Left lung (tissue), 10 donors: ENCODE data around the gene PPP2R2C. TPM values are rescaled to one million over a fixed set of nuclear protein-coding genes. Genes with fewer than 3 reads are reported as not detected.
A peak's percentile ranks its signal among the peaks of the same experiment; 100 is the strongest.

Source experiments
- ATAC-seq: fragments of 200-7000 bp; cut with Tn5 transposase; one replicate; pipeline ENCODE4 v1.9.1; 2020; ENCODE audit warnings: moderate library complexity
- DNase-seq, 4 donors: peaks; one replicate each; pipeline ENCODE4 v3.0.0-alpha.2; 2013 to 2020
- H3K27ac ChIP-seq, 2 donors: fragments of 200-600 bp; sonication (generic) in 1 of 2; one replicate each; pipeline versions ENCODE4 v1.5.0 to v1.8.0; 2020 to 2021
- H3K27me3 ChIP-seq, 2 donors: fragments of 200-600 bp; sonication (generic) in 1 of 2; one replicate each; pipeline versions ENCODE4 v1.5.0 to v1.8.0; 2020 to 2021
- H3K36me3 ChIP-seq, 2 donors: fragments of 200-600 bp; sonication (generic) in 1 of 2; one replicate each; pipeline versions ENCODE4 v1.5.0 to v1.8.0; 2020 to 2021
- H3K4me1 ChIP-seq, 2 donors: fragments of 200-600 bp; one replicate each; pipeline ENCODE4 v1.8.0; 2021
- H3K4me3 ChIP-seq, 2 donors: fragments of 200-600 bp; sonication (generic) in 1 of 2; one replicate each; pipeline versions ENCODE4 v1.5.0 to v1.8.0; 2020 to 2021; ENCODE audit warnings: mild to moderate bottlenecking in 1 of 2
- H3K9me3 ChIP-seq, 2 donors: fragments of 200-600 bp; sonication (generic) in 1 of 2; one replicate each; pipeline versions ENCODE4 v1.5.0 to v1.8.0; 2020 to 2021
- CTCF ChIP-seq, 2 donors: fragments of 200-600 bp; sonication (generic) in 1 of 2; IDR thresholded peaks; one replicate each; pipeline versions ENCODE4 v1.5.0 to v1.8.0; 2021; ENCODE audit warnings: antibody characterized with exemption in 2 of 2
- intact Hi-C, 2 donors: fragments of 100-400 bp; cut with DNase I; formaldehyde crosslinking; loops; one replicate each; pipeline versions ENCODE4 v1.11.2 to v1.14.2; 2022
- polyA plus RNA-seq, 6 donors: library from polyadenylated mRNA; unstranded; fragments of 120-200 nt; gene quantifications; one replicate each; pipeline ENCODE4 v1.2.1, GENCODE V29; 2013; ENCODE audit not compliant: insufficient read length in 6 of 6
- total RNA-seq, 2 donors: library from RNA; stranded (reverse); fragmentation: NEBNext Ultra II Directional; extraction: Animal tissue kit (Norgen Biotek cat#: 25700); gene quantifications; one replicate each; pipeline ENCODE4 v1.2.1, GENCODE V29; 2021
- donor health status: DM: no; HTN: yes; CAD: no.
- donor health status: DM: no; HTN: no; CAD: no.

The PPP2R2C gene
- total and polyA plus RNA-seq, 8 donors: 0.29 to 0.50 (median 0.43) TPM; not detected in 1

GRCh38 chr4:6329478-6330383, 142.7 kb downstream of the PPP2R2C start:
- H3K27ac ChIP-seq: no peak overlapping the region
- no peak for TF ChIP-seq CTCF (IDR thresholded peaks at IDR 0.05)
- DNase-seq: no peak
- H3K36me3 ChIP-seq: no peaks in the 10 kb centered on the region
- ATAC-seq: no peak
- peaks cover 0 to 9% of the 10 kb centered on the region in 2 donors for H3K4me1 ChIP-seq
- H3K9me3 ChIP-seq: no peaks in the 10 kb centered on the region
- H3K4me3 ChIP-seq: no peak overlapping the region
- intact Hi-C loops: loop anchor here (5.0 kb wide), 2 partner anchors 67 to 82 kb away; no protein-coding TSS in a partner anchor
- H3K27me3 ChIP-seq: peaks cover 0 to 63% of the 10 kb centered on the region in 2 donors

- H3K4me1 ChIP-seq: peaks cover 0 to 9% of the 10 kb centered on the region in 2 donors
- H3K27ac ChIP-seq: no peak overlapping the region
- H3K27me3 ChIP-seq: peaks cover 0 to 62% of the 10 kb centered on the region in 2 donors
- no peaks in the 10 kb centered on the region for H3K36me3 ChIP-seq
- intact Hi-C loops: loop anchor here in 1 of 2 donors (5.0 kb wide), 1 partner anchor 66 kb away; no protein-coding TSS in a partner anchor
- DNase-seq (no peak), ATAC-seq (no peak)
- no peak overlapping the region for H3K4me3 ChIP-seq
- TF ChIP-seq CTCF (IDR thresholded peaks at IDR 0.05): no peak
- H3K9me3 ChIP-seq: no peaks in the 10 kb centered on the region
Observed at GRCh38 chr4:6328526-6328925, 143.9 kb downstream of the PPP2R2C start.

- intact Hi-C loops: loop anchor here in 1 of 2 donors (5.0 kb wide), 1 partner anchor 65 kb away; no protein-coding TSS in a partner anchor
- H3K27ac ChIP-seq: no peak overlapping the region
Observed at GRCh38 chr4:6327220-6327917, 145.0 kb downstream of the PPP2R2C start.

GRCh38 chr4:6326312-6327060, 145.9 kb downstream of the PPP2R2C start:
- DNase-seq (no peak), ATAC-seq (no peak)
- no peaks in the 10 kb centered on the region for H3K36me3 ChIP-seq
- no peak overlapping the region for H3K4me3 ChIP-seq
- no peak for TF ChIP-seq CTCF (IDR thresholded peaks at IDR 0.05)
- peaks cover 0 to 45% of the 10 kb centered on the region in 2 donors for H3K27me3 ChIP-seq
- peaks cover 0 to 9% of the 10 kb centered on the region in 2 donors for H3K4me1 ChIP-seq
- no peaks in the 10 kb centered on the region for H3K9me3 ChIP-seq
- no peak overlapping the region for H3K27ac ChIP-seq
- intact Hi-C loops: loop anchor here in 1 of 2 donors (5.0 kb wide), 1 partner anchor 64 kb away; no protein-coding TSS in a partner anchor

More at GRCh38 chr4:6327220-6327917, 145.0 kb downstream of the PPP2R2C start:
- Histone ChIP-seq H3K4me1 (peaks cover 0 to 9% of the 10 kb centered on the region in 2 donors), H3K36me3 (no peaks in the 10 kb centered on the region), H3K9me3 (no peaks in the 10 kb centered on the region), H3K4me3 (no peak overlapping the region), H3K27me3 (peaks cover 0 to 51% of the 10 kb centered on the region in 2 donors)
- ATAC-seq (peak; percentile 89), DNase-seq (peak; percentile 68 to 95 (median 80))
- peak; percentile 96 to 97 for TF ChIP-seq CTCF (IDR thresholded peaks at IDR 0.05)
